HEK293 (cell line): Measurements from ENCODE around the gene MINPP1.

Experiments
- CTCF ChIA-PET: fragments of 350-600 bp; formaldehyde crosslinking; extraction: SDS; loops from one replicate; lab custom pipeline; 2021; ENCODE audit warnings: antibody characterized with exemption; lab: Yijun Ruan, JAX
- POLR2A ChIA-PET: fragments of 300-600 bp; formaldehyde crosslinking; extraction: SDS; loops from one replicate; lab custom pipeline; 2020; ENCODE audit warnings: antibody characterized with exemption, inconsistent platforms; lab: Yijun Ruan, JAX
- H3K27ac ChIP-seq: fragments of 200-500 bp; sonication (Bioruptor generic); 2 replicates; pipeline ENCODE4 v1.5.1; 2014; ENCODE audit warnings: low read depth, low read length, control low read depth, inconsistent platforms; ENCODE audit errors: extremely low read depth
- H3K36me3 ChIP-seq, 2 experiments: fragments of 200-500 bp in 1 of 2; sonication (Bioruptor generic) in 1 of 2; 1 replicate in 1 of 2; 2 replicates in 1 of 2; pipeline ENCODE4 v1.5.1; 2014 to 2017; ENCODE audit warnings: inconsistent platforms in 2 of 2, low read length in 2 of 2; ENCODE audit not compliant: control insufficient read depth in 2 of 2, insufficient read depth in 1 of 2
- H3K4me1 ChIP-seq: fragments of 200-500 bp; sonication (Bioruptor generic); 2 replicates; pipeline ENCODE4 v1.5.1; 2014; ENCODE audit warnings: mild to moderate bottlenecking, low read length, inconsistent platforms; ENCODE audit not compliant: control insufficient read depth, insufficient read depth
- H3K4me3 ChIP-seq: 2 replicates; pipeline ENCODE4 v1.5.1; 2011; ENCODE audit warnings: low read depth, mild to moderate bottlenecking, control low read depth, low read length, moderate library complexity
- H3K9me3 ChIP-seq: fragments of 200-500 bp; sonication (Bioruptor generic); 2 replicates; pipeline ENCODE4 v1.5.1; 2014; ENCODE audit warnings: low read depth, low read length, inconsistent platforms; ENCODE audit not compliant: control insufficient read depth, insufficient read depth
- GFI1B ChIP-seq: fragments of 450-650 bp; formaldehyde crosslinking; IDR thresholded peaks from 2 replicates; pipeline ENCODE4 v1.5.1; 2016; ENCODE audit warnings: missing biosample characterization, missing genetic modification characterization
- KLF10 ChIP-seq: fragments of 450-650 bp; IDR thresholded peaks from 2 replicates; pipeline ENCODE4 v1.5.1; 2018; ENCODE audit warnings: missing biosample characterization, mild to moderate bottlenecking, missing genetic modification characterization
- PRDM2 ChIP-seq: fragments of 450-650 bp; formaldehyde crosslinking; IDR thresholded peaks from 2 replicates; pipeline ENCODE4 v1.5.1; 2016; ENCODE audit warnings: missing biosample characterization, missing genetic modification characterization, borderline replicate concordance
- PRDM6 ChIP-seq: fragments of 450-650 bp; formaldehyde crosslinking; IDR thresholded peaks from 2 replicates; pipeline ENCODE4 v1.5.1; 2017; ENCODE audit warnings: missing biosample characterization, missing genetic modification characterization
- SCRT2 ChIP-seq: fragments of 450-650 bp; formaldehyde crosslinking; IDR thresholded peaks from 2 replicates; pipeline ENCODE4 v1.5.1; 2016; ENCODE audit warnings: missing biosample characterization, missing genetic modification characterization
- TRIM28 ChIP-seq: IDR thresholded peaks from 2 replicates; pipeline ENCODE4 v1.6.1; 2011; ENCODE audit warnings: low read length, control low read depth, borderline replicate concordance
- ZFHX2 ChIP-seq: fragments of 450-650 bp; formaldehyde crosslinking; conservative IDR thresholded peaks from 2 replicates; pipeline ENCODE4 v1.5.1; 2016; ENCODE audit warnings: missing biosample characterization, missing genetic modification characterization
- ZNF146 ChIP-seq: fragments of 450-650 bp; formaldehyde crosslinking; IDR thresholded peaks from 2 replicates; pipeline ENCODE4 v1.5.1; 2016; ENCODE audit warnings: missing biosample characterization, missing genetic modification characterization
- ZNF19 ChIP-seq: fragments of 450-650 bp; formaldehyde crosslinking; IDR thresholded peaks from 2 replicates; pipeline ENCODE4; 2016; ENCODE audit warnings: missing biosample characterization, missing genetic modification characterization, low read depth
- ZNF211 ChIP-seq: fragments of 450-650 bp; formaldehyde crosslinking; IDR thresholded peaks from 2 replicates; pipeline ENCODE4 v1.5.1; 2016; ENCODE audit warnings: low read depth, missing biosample characterization, missing genetic modification characterization
- ZNF221 ChIP-seq: fragments of 450-650 bp; formaldehyde crosslinking; IDR thresholded peaks from 2 replicates; pipeline ENCODE4 v1.5.1; 2017; ENCODE audit warnings: missing biosample characterization, missing genetic modification characterization, borderline replicate concordance
- ZNF23 ChIP-seq: fragments of 450-650 bp; formaldehyde crosslinking; IDR thresholded peaks from 2 replicates; pipeline ENCODE4 v1.5.1; 2016; ENCODE audit warnings: missing biosample characterization, missing genetic modification characterization, borderline replicate concordance
- ZNF580 ChIP-seq: fragments of 450-650 bp; formaldehyde crosslinking; IDR thresholded peaks from 2 replicates; pipeline ENCODE4 v1.5.1; 2016; ENCODE audit warnings: missing biosample characterization, missing genetic modification characterization
- ZNF621 ChIP-seq: fragments of 450-650 bp; formaldehyde crosslinking; IDR thresholded peaks from 2 replicates; pipeline ENCODE4 v1.5.1; 2017; ENCODE audit warnings: missing biosample characterization, missing genetic modification characterization
- ZNF626 ChIP-seq: fragments of 450-650 bp; sonication (Bioruptor Pico); formaldehyde crosslinking; IDR thresholded peaks from 2 replicates; pipeline ENCODE4 v1.5.1; 2018; ENCODE audit warnings: missing biosample characterization, missing genetic modification characterization, inconsistent platforms
- ZNF76 ChIP-seq: fragments of 450-650 bp; formaldehyde crosslinking; IDR thresholded peaks from 2 replicates; pipeline ENCODE4; 2016; ENCODE audit warnings: low read depth, missing biosample characterization, missing genetic modification characterization, borderline replicate concordance
- ZSCAN16 ChIP-seq: fragments of 450-650 bp; formaldehyde crosslinking; IDR thresholded peaks from 2 replicates; pipeline ENCODE4 v1.5.1; 2016; ENCODE audit warnings: missing biosample characterization, missing genetic modification characterization
- TF ChIP-seq, protein P1 (sequence below): fragments of 450-650 bp; formaldehyde crosslinking; IDR thresholded peaks from 2 replicates; pipeline ENCODE4 v1.5.1; 2016; ENCODE audit warnings: missing biosample characterization, missing genetic modification characterization

Gene MINPP1

DNA sequence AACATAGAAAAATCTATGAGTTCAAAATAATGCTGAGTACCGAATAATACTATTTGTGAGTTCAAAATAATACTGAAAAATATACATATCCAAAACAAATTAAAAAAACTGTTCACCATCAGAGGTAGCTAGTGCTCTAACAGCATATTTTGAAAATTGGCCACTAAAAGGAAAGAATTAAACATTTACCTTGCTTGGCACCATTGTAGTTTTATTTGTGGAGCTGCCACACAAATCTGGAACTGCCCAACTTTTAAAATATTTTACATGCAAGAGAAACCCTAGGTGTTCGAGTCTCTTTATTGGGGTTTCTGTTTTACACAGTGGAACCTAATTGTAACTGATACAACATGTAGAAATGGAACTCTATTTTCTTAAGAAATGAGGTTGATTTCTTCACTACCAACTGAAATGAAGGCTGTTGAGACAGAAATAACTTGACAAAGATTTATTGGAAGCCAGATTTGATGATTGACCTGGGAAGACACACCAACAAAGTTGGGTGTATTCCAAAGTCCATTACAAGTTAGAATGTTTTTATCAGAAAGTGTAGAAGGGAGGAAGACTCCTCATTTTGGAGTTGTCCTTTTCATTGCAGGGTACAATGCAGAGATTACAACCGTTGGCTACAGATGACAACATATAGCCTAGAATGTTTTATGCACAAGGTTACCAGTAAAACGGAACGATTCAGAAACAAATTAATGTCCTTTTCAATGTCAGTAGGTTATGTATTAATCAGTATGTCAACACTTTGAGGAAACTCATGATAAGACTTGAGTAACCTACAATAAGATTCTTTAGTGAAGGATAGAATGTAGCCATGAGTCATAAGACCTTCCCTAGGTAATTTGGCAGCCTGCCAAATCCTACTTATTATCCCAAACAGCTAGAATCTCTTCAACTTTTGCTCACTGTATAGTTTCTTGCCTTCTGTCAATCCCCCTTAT is 81.1 kb downstream of the MINPP1 start (continued):
- TF ChIP-seq ZSCAN16 (tag by site-specific recombination), result no peak

DNA sequence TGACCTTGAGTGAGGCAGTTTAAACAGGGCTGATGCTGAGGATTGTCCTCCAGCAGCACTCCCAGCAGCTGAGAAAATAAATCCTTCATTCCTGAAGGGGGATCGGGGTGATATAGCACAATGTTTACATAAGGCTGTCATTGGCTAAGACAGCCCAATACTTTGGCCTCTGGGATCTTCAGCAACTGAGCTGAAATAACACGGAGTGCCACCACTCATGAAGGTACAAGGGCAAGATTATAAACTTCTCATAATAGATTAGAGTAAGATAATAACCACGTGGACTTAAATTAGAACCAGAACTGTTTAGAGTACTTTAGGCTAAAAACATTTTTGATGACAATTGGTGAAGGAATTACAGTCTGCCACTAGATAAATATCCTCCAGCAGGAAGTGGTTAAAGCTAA is 85.0 kb downstream of the MINPP1 start:
- H3K4me1 ChIP-seq, result peaks cover 19% of the 10 kb centered on the region
- TF ChIP-seq, protein P1, sequence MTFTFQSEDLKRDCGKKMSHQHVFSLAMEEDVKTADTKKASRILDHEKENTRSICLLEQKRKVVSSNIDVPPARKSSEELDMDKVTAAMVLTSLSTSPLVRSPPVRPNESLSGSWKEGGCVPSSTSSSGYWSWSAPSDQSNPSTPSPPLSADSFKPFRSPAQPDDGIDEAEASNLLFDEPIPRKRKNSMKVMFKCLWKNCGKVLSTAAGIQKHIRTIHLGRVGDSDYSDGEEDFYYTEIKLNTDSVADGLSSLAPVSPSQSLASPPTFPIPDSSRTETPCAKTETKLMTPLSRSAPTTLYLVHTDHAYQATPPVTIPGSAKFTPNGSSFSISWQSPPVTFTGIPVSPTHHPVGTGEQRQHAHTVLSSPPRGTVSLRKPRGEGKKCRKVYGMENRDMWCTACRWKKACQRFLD (tag by site-specific recombination), result no peak
- TF ChIP-seq ZFHX2 (no peak), KLF10 (no peak), ZNF626 (tag by site-specific recombination) (no peak), ZNF76 (tag by site-specific recombination) (no peak)
- no peaks in the 10 kb centered on the region for H3K36me3 ChIP-seq
- H3K27ac ChIP-seq, result no peak overlapping the region
- H3K4me3 ChIP-seq, result no peak overlapping the region
- ChIA-PET POLR2A (no interaction called here), CTCF (no interaction called here)
- no peaks in the 10 kb centered on the region for H3K9me3 ChIP-seq

DNA sequence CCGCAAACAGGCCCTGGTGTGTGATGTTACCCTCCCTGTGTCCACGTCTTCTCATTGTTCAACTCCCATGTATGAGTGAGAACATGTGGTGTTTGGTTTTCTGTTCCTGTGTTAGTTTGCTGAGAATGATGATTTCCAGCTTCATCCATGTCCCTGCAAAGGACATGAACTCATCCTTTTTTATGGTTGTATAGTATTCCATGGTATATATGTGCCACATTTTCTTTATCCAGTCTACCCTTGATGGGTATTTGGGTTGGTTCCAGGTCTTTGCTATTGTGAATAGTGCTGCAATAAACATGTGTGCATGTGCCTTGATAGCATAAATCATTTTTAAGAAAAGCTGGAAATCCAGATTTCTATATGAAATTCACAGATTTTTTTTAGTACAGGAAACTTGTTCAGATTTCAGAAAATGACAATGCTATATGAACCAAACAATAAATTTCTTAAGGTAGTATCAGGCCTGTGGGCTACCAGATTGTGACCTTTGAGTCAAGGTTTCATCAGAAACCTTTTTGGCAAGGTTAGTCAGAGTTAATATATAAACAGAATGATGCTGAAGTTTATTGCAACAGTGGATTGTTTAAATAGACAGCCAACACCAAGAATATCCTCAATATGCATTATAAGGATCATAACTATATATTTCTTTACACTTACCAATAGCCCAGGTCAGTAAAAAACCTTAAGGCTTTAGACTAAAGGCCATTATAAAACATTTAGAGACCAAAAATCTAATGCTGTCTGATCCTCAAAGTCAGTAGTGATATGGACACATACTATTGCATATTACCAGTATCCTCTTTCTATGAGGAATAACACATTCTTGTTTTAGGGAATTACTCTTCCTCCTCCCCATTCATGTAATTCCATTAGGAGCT is 86.3 kb downstream of the MINPP1 start:
- ChIA-PET POLR2A (no interaction called here), CTCF (no interaction called here)
- Histone ChIP-seq H3K9me3 (no peaks in the 10 kb centered on the region), H3K4me1 (peaks cover 14% of the 10 kb centered on the region), H3K36me3 (no peaks in the 10 kb centered on the region), H3K27ac (no peak overlapping the region), H3K4me3 (no peak overlapping the region)
- no peak for TF ChIP-seq SCRT2 (tag by site-specific recombination)
- no peak for TF ChIP-seq ZNF19 (tag by site-specific recombination)
- peak; percentile 67; the same call in 1 of the 2 replicates for TF ChIP-seq ZNF580 (tag by site-specific recombination)
- peak; percentile 98 for TF ChIP-seq ZNF146 (tag by site-specific recombination)

GRCh38 chr10:87591589-87591886 is 86.8 kb downstream of the MINPP1 start:
- Histone ChIP-seq H3K36me3 (no peaks in the 10 kb centered on the region), H3K9me3 (no peaks in the 10 kb centered on the region), H3K4me1 (peaks cover 10% of the 10 kb centered on the region), H3K4me3 (no peak overlapping the region), H3K27ac (no peak overlapping the region)
- POLR2A ChIA-PET, result no interaction called here
- TF ChIP-seq GFI1B (tag by site-specific recombination) (no peak), TRIM28 (no peak), PRDM2 (tag by site-specific recombination) (no peak), PRDM6 (tag by site-specific recombination) (no peak), ZNF211 (no peak), ZNF76 (tag by site-specific recombination) (no peak), ZNF23 (tag by site-specific recombination) (no peak), ZNF221 (no peak), ZNF621 (tag by site-specific recombination) (no peak)
- CTCF ChIA-PET, result no interaction called here
